PC-3 (cell line): ENCODE results near the gene C3AR1. TPM values are rescaled to one million over a fixed set of nuclear protein-coding genes. Genes with fewer than 3 reads are reported as not detected.
"Not testable (repeated sequence)": the region's sequence is repeated elsewhere in the genome, so short reads cannot be mapped to it uniquely, and the experiment has no call there.

Source experiments
- ATAC-seq: fragments of 200-7000 bp; cut with Tn5 transposase; 2 replicates; pipeline ENCODE4 v1.9.1; 2020; ENCODE audit warnings: mild to moderate bottlenecking, moderate library complexity
- BruUV-seq: library from RNA; stranded (reverse); fragments of 400-500 nt; replicated peaks from 2 replicates; lab custom pipeline; 2021; lab: Mats Ljungman, UMichigan
- CTCF ChIA-PET: fragments of 300-600 bp; sonication (Branson Sonifier 250); formaldehyde crosslinking; loops from one replicate; lab custom pipeline; 2022; ENCODE audit warnings: antibody characterized with exemption; lab: Charles Lee
- POLR2A ChIA-PET: fragments of 300-600 bp; sonication (Branson Sonifier 250); formaldehyde crosslinking; loops from one replicate; lab custom pipeline; 2022; ENCODE audit warnings: antibody characterized with exemption; ENCODE audit not compliant: unreplicated experiment; lab: Charles Lee
- DNase-seq: peaks from one replicate; pipeline ENCODE4 v3.0.0-alpha.2; 2015
- H2AFZ ChIP-seq: fragments of 300-600 bp; sonication (generic); 2 replicates; pipeline ENCODE4 v1.6.0; 2016; ENCODE audit warnings: antibody characterized with exemption, low read length
- H3F3A ChIP-seq: fragments of 300-600 bp; sonication (generic); one replicate; pipeline ENCODE4 v1.6.0; 2017; ENCODE audit warnings: antibody characterized with exemption, low read length, control low read depth, mild to moderate bottlenecking; ENCODE audit not compliant: unreplicated experiment
- H3K27ac ChIP-seq: fragments of 300-600 bp; sonication (generic); 2 replicates; pipeline ENCODE4 v1.5.1; 2016; ENCODE audit warnings: mild to moderate bottlenecking, low read length
- H3K27me3 ChIP-seq: fragments of 300-600 bp; sonication (generic); 2 replicates; pipeline ENCODE4 v1.6.1; 2016; ENCODE audit warnings: low read length, mixed read lengths
- H3K36me3 ChIP-seq: fragments of 300-600 bp; sonication (generic); 2 replicates; pipeline ENCODE4 v1.6.1; 2016; ENCODE audit warnings: low read depth, mixed run types, low read length, mixed read lengths
- H3K4me1 ChIP-seq: fragments of 300-600 bp; sonication (generic); 2 replicates; pipeline ENCODE4 v1.5.1; 2016; ENCODE audit warnings: low read length; ENCODE audit not compliant: insufficient read depth
- H3K4me2 ChIP-seq: fragments of 300-600 bp; sonication (generic); 2 replicates; pipeline ENCODE4 v1.6.0; 2016; ENCODE audit warnings: low read length
- H3K4me3 ChIP-seq: fragments of 300-600 bp; sonication (generic); 2 replicates; pipeline ENCODE4 v1.5.1; 2016; ENCODE audit warnings: mild to moderate bottlenecking, low read length, mixed read lengths
- H3K79me2 ChIP-seq: fragments of 300-600 bp; sonication (generic); 2 replicates; pipeline ENCODE4 v1.6.1; 2017; ENCODE audit warnings: low read length, mixed read lengths
- H3K9ac ChIP-seq: fragments of 300-600 bp; sonication (generic); 2 replicates; pipeline ENCODE4 v1.6.0; 2016; ENCODE audit warnings: mild to moderate bottlenecking, low read length
- H3K9me2 ChIP-seq: fragments of 300-600 bp; sonication (generic); replicated peaks from 2 replicates; pipeline ENCODE4 v1.6.1; 2016; ENCODE audit warnings: mixed run types, low read length, mixed read lengths
- H3K9me3 ChIP-seq: fragments of 300-600 bp; sonication (generic); 2 replicates; pipeline ENCODE4 v1.6.1; 2016; ENCODE audit warnings: low read length, mixed read lengths
- H4K20me1 ChIP-seq: fragments of 300-600 bp; sonication (generic); 2 replicates; pipeline ENCODE4 v1.6.1; 2016; ENCODE audit warnings: low read length, mixed read lengths
- EZH2 ChIP-seq: fragments of 300-600 bp; sonication (generic); IDR thresholded peaks from one replicate; pipeline ENCODE4 v1.6.1; 2017; ENCODE audit warnings: antibody characterized with exemption, mild to moderate bottlenecking, low read length; ENCODE audit not compliant: unreplicated experiment
- EZH2phosphoT487 ChIP-seq: fragments of 300-600 bp; sonication (generic); IDR thresholded peaks from 2 replicates; pipeline ENCODE4 v1.6.1; 2018; ENCODE audit warnings: mild to moderate bottlenecking, antibody characterized with exemption, low read length, borderline replicate concordance
- intact Hi-C: fragments of 100-400 bp; cut with micrococcal nuclease; formaldehyde crosslinking; loops from 2 replicates; pipeline ENCODE4 v1.9.0; 2023
- total RNA-seq: library from RNA; depleted of rRNA; stranded (reverse); fragments of >200 nt; gene quantifications from 2 replicates; pipeline ENCODE4 v1.2.3, GENCODE V29; 2014
- TF ChIP-seq, protein P1 (sequence below): fragments of 300-600 bp; sonication (generic); conservative IDR thresholded peaks from 2 replicates; pipeline ENCODE4 v1.5.1; 2017; ENCODE audit warnings: antibody characterized with exemption, low read depth, mild to moderate bottlenecking, low read length

The C3AR1 gene
- total RNA-seq, 1 experiment from 2014 or later: not detected

DNA sequence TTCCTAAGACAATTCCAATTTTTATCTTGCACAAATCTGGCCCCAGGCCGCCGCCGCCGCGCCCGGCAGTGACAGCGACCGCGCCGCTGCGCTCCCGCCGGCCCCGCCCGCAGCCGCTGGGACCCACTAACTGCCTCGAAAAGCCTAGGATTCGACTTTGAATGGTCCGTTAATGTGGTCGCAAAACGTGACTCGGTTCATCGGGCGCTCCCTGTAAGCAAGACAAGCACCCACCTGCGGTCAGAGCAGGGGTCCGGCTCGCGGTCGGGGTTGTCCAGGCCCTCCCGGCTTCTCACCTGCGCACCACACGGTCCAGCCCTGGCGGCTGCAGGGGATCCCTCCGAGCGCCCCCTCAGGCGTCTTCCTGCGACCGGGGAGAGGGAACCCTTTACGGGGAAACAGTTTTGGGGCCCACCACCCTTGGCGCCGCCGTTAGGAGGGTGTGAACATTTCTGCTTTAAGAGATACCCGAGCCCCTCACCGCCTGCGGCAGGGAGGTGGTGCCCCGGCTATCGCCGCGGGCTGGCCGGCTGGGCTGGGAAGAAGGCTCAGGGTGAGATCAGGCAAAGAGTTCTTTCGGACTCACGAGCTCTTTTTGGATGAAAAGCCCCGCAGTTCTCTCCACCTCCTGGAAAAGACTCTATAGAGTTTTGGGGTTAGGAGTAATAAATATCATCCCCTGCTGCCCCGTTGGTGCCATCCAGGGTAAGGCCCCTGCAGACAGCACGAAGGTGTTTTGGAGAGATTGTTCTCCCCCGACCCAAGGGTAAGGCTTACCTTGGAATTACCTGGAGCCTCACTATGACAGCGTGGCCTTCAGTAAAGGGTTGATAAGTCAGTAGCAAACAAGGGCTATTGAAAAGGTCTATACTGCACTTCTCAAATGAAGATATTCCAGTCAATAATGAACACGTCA lies 47.2 kb downstream of the C3AR1 start:
- Histone ChIP-seq H3K9me3 (no peaks in the 10 kb centered on the region), H3K9me2 (no peaks in the 10 kb centered on the region), H3K79me2 (no peaks in the 10 kb centered on the region), H2AFZ (no peak overlapping the region), H3K9ac (no peak overlapping the region), H3K36me3 (no peaks in the 10 kb centered on the region), H3K4me2 (no peak overlapping the region), H3K4me3 (no peak overlapping the region), H3F3A (no peaks in the 10 kb centered on the region), H4K20me1 (no peaks in the 10 kb centered on the region), H3K27ac (no peak overlapping the region), H3K27me3 (peaks cover 8% of the 10 kb centered on the region; the same call in 1 of the 2 replicates), H3K4me1 (no peaks in the 10 kb centered on the region)
- ATAC-seq (no peak), DNase-seq (no peak)
- ChIA-PET CTCF (no interaction called here), POLR2A (no interaction called here)
- BruUV-seq: no TSS peak
- TF ChIP-seq EZH2phosphoT487: no peak
- intact Hi-C loops: no loop called here

DNA sequence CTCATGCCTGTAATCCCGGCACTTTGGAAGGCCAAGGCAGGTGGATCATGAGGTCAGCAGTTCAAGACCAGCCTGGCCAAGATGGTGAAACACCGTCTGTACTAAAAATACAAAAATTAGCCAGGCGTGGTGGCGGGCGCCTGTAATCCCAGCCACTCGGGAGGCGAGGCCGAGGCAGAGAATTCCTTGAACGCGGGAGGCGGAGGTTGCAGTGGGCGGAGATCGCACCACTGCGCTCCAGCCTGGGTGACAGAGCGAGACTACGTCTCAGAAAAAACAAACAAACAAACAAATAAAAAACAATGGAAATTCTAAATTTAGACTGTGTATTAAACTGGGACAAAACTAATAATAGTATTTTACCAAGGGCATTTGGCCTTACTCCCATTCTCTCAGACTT lies 47.9 kb downstream of the C3AR1 start:
- H3K4me3 ChIP-seq, BruUV-seq, H3K27ac ChIP-seq, H3K79me2 ChIP-seq, intact Hi-C loops, H3F3A ChIP-seq, H3K27me3 ChIP-seq, H3K9me3 ChIP-seq, H3K4me1 ChIP-seq, H4K20me1 ChIP-seq, H3K4me2 ChIP-seq, H2AFZ ChIP-seq, H3K9me2 ChIP-seq, H3K36me3 ChIP-seq, ATAC-seq, CTCF ChIA-PET, H3K9ac ChIP-seq, DNase-seq, POLR2A ChIA-PET: not testable (repeated sequence)

DNA sequence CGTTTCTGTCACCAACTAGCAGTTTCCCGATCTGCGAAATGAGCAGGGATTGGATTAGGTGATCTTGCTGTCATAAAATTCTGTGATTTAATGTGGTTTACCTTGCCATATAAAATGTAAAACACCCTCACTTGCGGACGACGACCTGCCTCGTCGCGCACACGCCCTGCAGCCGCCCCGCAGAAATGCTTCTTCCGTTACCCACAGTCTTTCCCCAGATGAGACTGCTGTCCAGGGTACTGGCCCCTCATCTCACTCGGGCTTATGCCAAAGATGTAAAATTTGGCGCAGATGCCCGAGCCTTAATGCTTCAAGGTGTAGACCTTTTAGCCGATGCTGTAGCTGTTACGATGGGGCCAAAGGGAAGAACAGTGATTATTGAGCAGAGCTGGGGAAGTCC lies 51.3 kb downstream of the C3AR1 start:
- ChIA-PET CTCF (no interaction called here), POLR2A (no interaction called here)
- Histone ChIP-seq H3K9ac (no peak overlapping the region), H3F3A (no peaks in the 10 kb centered on the region), H3K4me2 (no peak overlapping the region), H3K36me3 (no peaks in the 10 kb centered on the region), H3K4me1 (no peaks in the 10 kb centered on the region), H3K27me3 (peaks cover 8% of the 10 kb centered on the region; the same call in 1 of the 2 replicates), H3K9me3 (no peaks in the 10 kb centered on the region), H4K20me1 (no peaks in the 10 kb centered on the region), H3K27ac (no peak overlapping the region), H3K79me2 (no peaks in the 10 kb centered on the region), H2AFZ (no peak overlapping the region), H3K9me2 (no peaks in the 10 kb centered on the region), H3K4me3 (no peak overlapping the region)
- DNase-seq (no peak), ATAC-seq (no peak)
- no TSS peak for BruUV-seq
- intact Hi-C loops: no loop called here
- TF ChIP-seq, protein P1, sequence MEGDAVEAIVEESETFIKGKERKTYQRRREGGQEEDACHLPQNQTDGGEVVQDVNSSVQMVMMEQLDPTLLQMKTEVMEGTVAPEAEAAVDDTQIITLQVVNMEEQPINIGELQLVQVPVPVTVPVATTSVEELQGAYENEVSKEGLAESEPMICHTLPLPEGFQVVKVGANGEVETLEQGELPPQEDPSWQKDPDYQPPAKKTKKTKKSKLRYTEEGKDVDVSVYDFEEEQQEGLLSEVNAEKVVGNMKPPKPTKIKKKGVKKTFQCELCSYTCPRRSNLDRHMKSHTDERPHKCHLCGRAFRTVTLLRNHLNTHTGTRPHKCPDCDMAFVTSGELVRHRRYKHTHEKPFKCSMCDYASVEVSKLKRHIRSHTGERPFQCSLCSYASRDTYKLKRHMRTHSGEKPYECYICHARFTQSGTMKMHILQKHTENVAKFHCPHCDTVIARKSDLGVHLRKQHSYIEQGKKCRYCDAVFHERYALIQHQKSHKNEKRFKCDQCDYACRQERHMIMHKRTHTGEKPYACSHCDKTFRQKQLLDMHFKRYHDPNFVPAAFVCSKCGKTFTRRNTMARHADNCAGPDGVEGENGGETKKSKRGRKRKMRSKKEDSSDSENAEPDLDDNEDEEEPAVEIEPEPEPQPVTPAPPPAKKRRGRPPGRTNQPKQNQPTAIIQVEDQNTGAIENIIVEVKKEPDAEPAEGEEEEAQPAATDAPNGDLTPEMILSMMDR: no peak
- TF ChIP-seq EZH2phosphoT487 (no peak), EZH2 (no peak)
